Loucy (cell line): ENCODE results near the gene EFHC2.

Experiments
- H2AFZ ChIP-seq: fragments of 200-600 bp; sonication (generic); 2 replicates; pipeline ENCODE4 v1.6.0; 2016; ENCODE audit warnings: antibody characterized with exemption, mild to moderate bottlenecking, low read length, moderate library complexity
- H3F3A ChIP-seq: fragments of 200-600 bp; 2 replicates; pipeline ENCODE4 v1.6.0; 2016; ENCODE audit warnings: antibody characterized with exemption, low read depth, mild to moderate bottlenecking
- H3K27me3 ChIP-seq: fragments of 200-600 bp; sonication (generic); 2 replicates; pipeline ENCODE4 v1.6.1; 2014; ENCODE audit warnings: low read length, mild to moderate bottlenecking; ENCODE audit not compliant: insufficient read depth, poor library complexity, severe bottlenecking
- H3K36me3 ChIP-seq: fragments of 200-600 bp; sonication (generic); 2 replicates; pipeline ENCODE4 v1.6.1; 2016; ENCODE audit warnings: low read length; ENCODE audit not compliant: insufficient read depth
- H3K4me1 ChIP-seq: fragments of 200-600 bp; sonication (generic); 2 replicates; pipeline ENCODE4 v1.5.1; 2014; ENCODE audit warnings: low read length, mild to moderate bottlenecking; ENCODE audit not compliant: insufficient read depth, poor library complexity, severe bottlenecking
- H3K4me2 ChIP-seq: fragments of 200-600 bp; sonication (generic); 2 replicates; pipeline ENCODE4 v1.6.0; 2014; ENCODE audit warnings: antibody characterized with exemption, low read length, low read depth, mild to moderate bottlenecking; ENCODE audit not compliant: poor library complexity, severe bottlenecking
- H3K4me3 ChIP-seq: fragments of 200-600 bp; sonication (generic); 2 replicates; pipeline ENCODE4 v1.5.1; 2014; ENCODE audit warnings: low read length, mild to moderate bottlenecking, mixed read lengths; ENCODE audit not compliant: poor library complexity, severe bottlenecking
- H3K79me2 ChIP-seq: fragments of 200-600 bp; sonication (generic); 2 replicates; pipeline ENCODE4 v1.6.1; 2014; ENCODE audit warnings: low read length; ENCODE audit not compliant: insufficient read depth
- H3K9ac ChIP-seq: fragments of 200-600 bp; sonication (generic); 2 replicates; pipeline ENCODE4 v1.6.0; 2014; ENCODE audit warnings: mild to moderate bottlenecking, low read depth, low read length, moderate library complexity; ENCODE audit not compliant: poor library complexity, severe bottlenecking
- H3K9me2 ChIP-seq: fragments of 200-600 bp; sonication (generic); replicated peaks from 2 replicates; pipeline ENCODE4 v1.6.1; 2016; ENCODE audit warnings: low read depth, low read length, mixed read lengths
- H3K9me3 ChIP-seq: fragments of 200-600 bp; sonication (generic); 2 replicates; pipeline ENCODE4 v1.6.1; 2014; ENCODE audit warnings: mild to moderate bottlenecking, antibody characterized with exemption, low read length, low read depth; ENCODE audit not compliant: insufficient read depth
- H4K20me1 ChIP-seq: fragments of 200-600 bp; sonication (generic); 2 replicates; pipeline ENCODE4 v1.6.0; 2014; ENCODE audit warnings: antibody characterized with exemption, low read length, mild to moderate bottlenecking; ENCODE audit not compliant: insufficient read depth, poor library complexity, severe bottlenecking
- EZH2phosphoT487 ChIP-seq: fragments of 200-600 bp; IDR thresholded peaks from 2 replicates; pipeline ENCODE4 v1.6.1; 2018; ENCODE audit warnings: antibody characterized with exemption, mild to moderate bottlenecking, moderate library complexity, borderline replicate concordance
- TF ChIP-seq, protein P1 (sequence below): fragments of 200-600 bp; sonication (generic); conservative IDR thresholded peaks from 2 replicates; pipeline ENCODE4 v1.5.1; 2014; ENCODE audit warnings: mild to moderate bottlenecking, antibody characterized with exemption, low read length

The EFHC2 gene

GRCh38 chrX:44303119-44303518 lies 40.4 kb downstream of the EFHC2 start:
- H3F3A ChIP-seq = no peaks in the 10 kb centered on the region
- H3K4me2 ChIP-seq = no peak overlapping the region
- H3K79me2 ChIP-seq = no peaks in the 10 kb centered on the region
- H3K9me2 ChIP-seq = no peaks in the 10 kb centered on the region
- no peaks in the 10 kb centered on the region for H3K36me3 ChIP-seq
- TF ChIP-seq, protein P1, sequence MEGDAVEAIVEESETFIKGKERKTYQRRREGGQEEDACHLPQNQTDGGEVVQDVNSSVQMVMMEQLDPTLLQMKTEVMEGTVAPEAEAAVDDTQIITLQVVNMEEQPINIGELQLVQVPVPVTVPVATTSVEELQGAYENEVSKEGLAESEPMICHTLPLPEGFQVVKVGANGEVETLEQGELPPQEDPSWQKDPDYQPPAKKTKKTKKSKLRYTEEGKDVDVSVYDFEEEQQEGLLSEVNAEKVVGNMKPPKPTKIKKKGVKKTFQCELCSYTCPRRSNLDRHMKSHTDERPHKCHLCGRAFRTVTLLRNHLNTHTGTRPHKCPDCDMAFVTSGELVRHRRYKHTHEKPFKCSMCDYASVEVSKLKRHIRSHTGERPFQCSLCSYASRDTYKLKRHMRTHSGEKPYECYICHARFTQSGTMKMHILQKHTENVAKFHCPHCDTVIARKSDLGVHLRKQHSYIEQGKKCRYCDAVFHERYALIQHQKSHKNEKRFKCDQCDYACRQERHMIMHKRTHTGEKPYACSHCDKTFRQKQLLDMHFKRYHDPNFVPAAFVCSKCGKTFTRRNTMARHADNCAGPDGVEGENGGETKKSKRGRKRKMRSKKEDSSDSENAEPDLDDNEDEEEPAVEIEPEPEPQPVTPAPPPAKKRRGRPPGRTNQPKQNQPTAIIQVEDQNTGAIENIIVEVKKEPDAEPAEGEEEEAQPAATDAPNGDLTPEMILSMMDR = peak; percentile 50
- TF ChIP-seq EZH2phosphoT487 = no peak
- no peak overlapping the region for H3K4me3 ChIP-seq
- no peaks in the 10 kb centered on the region for H3K27me3 ChIP-seq
- H4K20me1 ChIP-seq = no peaks in the 10 kb centered on the region
- no peaks in the 10 kb centered on the region for H3K9me3 ChIP-seq
- H2AFZ ChIP-seq = no peak overlapping the region
- H3K9ac ChIP-seq = no peak overlapping the region
- peaks cover 9% of the 10 kb centered on the region for H3K4me1 ChIP-seq

DNA sequence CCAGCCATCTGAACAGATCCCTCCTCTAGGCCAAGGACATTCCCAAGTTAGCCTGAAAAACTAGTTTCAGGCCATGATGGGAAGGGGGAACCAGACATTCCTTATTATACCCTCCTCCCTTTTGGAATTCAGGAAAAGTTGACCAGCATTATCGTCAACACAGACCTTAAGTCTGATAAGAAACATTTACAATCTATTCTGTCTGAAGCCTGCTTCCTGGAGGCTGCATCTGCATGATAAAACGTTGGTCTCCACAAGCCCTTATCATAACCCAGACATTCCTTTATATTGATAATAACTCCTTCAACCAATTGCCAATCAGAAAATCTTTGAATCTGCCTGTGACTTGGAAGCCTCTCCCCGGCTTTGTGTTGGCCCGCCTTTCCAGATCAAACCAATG lies 44.3 kb downstream of the EFHC2 start:
- Histone ChIP-seq H3K9ac (no peak overlapping the region), H3K4me1 (no peaks in the 10 kb centered on the region), H3K9me2 (no peaks in the 10 kb centered on the region), H3K9me3 (no peaks in the 10 kb centered on the region), H4K20me1 (no peaks in the 10 kb centered on the region), H3F3A (no peaks in the 10 kb centered on the region), H3K36me3 (no peaks in the 10 kb centered on the region), H3K79me2 (no peaks in the 10 kb centered on the region), H2AFZ (no peak overlapping the region), H3K27me3 (no peaks in the 10 kb centered on the region), H3K4me2 (no peak overlapping the region), H3K4me3 (no peak overlapping the region)
- TF ChIP-seq EZH2phosphoT487 = no peak
- TF ChIP-seq, protein P1 = no peak

GRCh38 chrX:44291468-44292092 lies 51.9 kb downstream of the EFHC2 start:
- Histone ChIP-seq H2AFZ (no peak overlapping the region), H3K9me3 (no peaks in the 10 kb centered on the region), H3K36me3 (no peaks in the 10 kb centered on the region), H3K4me2 (no peak overlapping the region), H3K4me1 (no peaks in the 10 kb centered on the region), H3K27me3 (no peaks in the 10 kb centered on the region), H3K9me2 (no peaks in the 10 kb centered on the region), H4K20me1 (no peaks in the 10 kb centered on the region), H3K79me2 (no peaks in the 10 kb centered on the region), H3F3A (no peaks in the 10 kb centered on the region), H3K4me3 (no peak overlapping the region), H3K9ac (no peak overlapping the region)
- TF ChIP-seq, protein P1 = no peak
- TF ChIP-seq EZH2phosphoT487 = no peak
